NCI-H1436 treated with DMSO at 0.1 percent for 48 hours (cell line): ENCODE data around the gene CRTAC1.
A peak's percentile ranks its signal among the peaks of the same experiment; 100 is the strongest.

ENCODE experiments used
- DNase-seq: peaks from one replicate; lab custom pipeline; 2025; lab: John Stamatoyannopoulos, UW

The CRTAC1 gene

GRCh38 chr10:98030093-98030821 is at the start of gene CRTAC1:
Gene CRTAC1 (minus strand): TSS chr10:98030621. CDS start chr10:98030472, 149 bp downstream.
- DNase-seq: no peak

GRCh38 chr10:98078774-98079173 is 48.4 kb upstream of the CRTAC1 start:
- DNase-seq: no peak

- DNase-seq: no peak
Measured at GRCh38 chr10:98077223-98077622, 46.8 kb upstream of the CRTAC1 start.

- DNase-seq: no peak
Measured at GRCh38 chr10:98076086-98076485, 45.7 kb upstream of the CRTAC1 start.

GRCh38 chr10:98074315-98074911 is 44.0 kb upstream of the CRTAC1 start:
- DNase-seq: no peak

GRCh38 chr10:98067165-98067564 is 36.7 kb upstream of the CRTAC1 start:
- no peak for DNase-seq

GRCh38 chr10:98063740-98064027 is 33.3 kb upstream of the CRTAC1 start:
- no peak for DNase-seq

- DNase-seq: no peak
Measured at GRCh38 chr10:98062424-98062823, 32.0 kb upstream of the CRTAC1 start.

GRCh38 chr10:98060079-98060478 is 29.7 kb upstream of the CRTAC1 start:
- DNase-seq: no peak

GRCh38 chr10:98058295-98058694 is 27.9 kb upstream of the CRTAC1 start:
- no peak for DNase-seq

GRCh38 chr10:98055841-98056516 is 25.6 kb upstream of the CRTAC1 start:
- no peak for DNase-seq

- DNase-seq: no peak
Measured at GRCh38 chr10:98047009-98047741, 16.8 kb upstream of the CRTAC1 start.

GRCh38 chr10:98045785-98046389 is 15.5 kb upstream of the CRTAC1 start:
- DNase-seq: peak; percentile 46

- DNase-seq: no peak
Measured at GRCh38 chr10:98041352-98042043, 11.1 kb upstream of the CRTAC1 start.

- no peak for DNase-seq
Measured at GRCh38 chr10:98039690-98040381, 9.4 kb upstream of the CRTAC1 start.

- no peak for DNase-seq
Measured at GRCh38 chr10:98038288-98038687, 7.9 kb upstream of the CRTAC1 start.

- DNase-seq: no peak
Measured at GRCh38 chr10:98035599-98035998, 5.2 kb upstream of the CRTAC1 start.

- DNase-seq: no peak
Measured at GRCh38 chr10:98033515-98033914, 3.1 kb upstream of the CRTAC1 start.

GRCh38 chr10:98031440-98031839 is 1.0 kb upstream of the CRTAC1 start:
- no peak for DNase-seq

GRCh38 chr10:98030991-98031431 is 590 bp upstream of the CRTAC1 start:
- DNase-seq: no peak
